Measurements from ENCODE around the gene UMAD1.

UMAD1 gene

DNA sequence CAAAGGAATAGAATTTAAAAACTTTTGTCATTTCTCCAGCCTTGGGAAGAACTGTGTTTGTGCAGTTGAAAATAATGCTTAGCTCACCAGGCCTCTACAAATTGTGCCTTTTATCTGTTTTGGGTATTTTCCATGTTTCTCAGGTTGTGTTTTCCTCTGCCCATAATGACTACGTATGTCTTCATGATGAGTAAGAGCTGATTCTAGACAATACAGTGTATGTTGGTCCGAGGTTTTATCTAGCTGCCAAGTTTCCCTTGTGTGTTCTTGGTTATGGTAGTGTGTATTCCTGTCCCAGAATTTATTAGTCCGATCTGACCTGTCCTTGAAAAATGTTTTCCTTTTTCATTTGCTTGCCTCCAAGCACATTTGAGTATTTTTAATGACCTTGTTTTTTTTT lies 244.3 kb downstream of the UMAD1 start:
- H3K4me1 ChIP-seq (ENCODE audit: control insufficient read depth, insufficient read depth, low read depth, low read length) = no peaks in the 10 kb centered on the region
- H3K79me1 ChIP-seq (replicated peaks; ENCODE audit: low read length, poor library complexity, severe bottlenecking) = no peaks in the 10 kb centered on the region
- H3K27me3 ChIP-seq (ENCODE audit: control insufficient read depth in 1 of 2, insufficient read depth in 1 of 2, low read length in 2 of 2) = no peaks in the 10 kb centered on the region
- no peak overlapping the region for H2BK12ac ChIP-seq (ENCODE audit: low read length in 2 of 2)
- no peak overlapping the region for H3K4me3 ChIP-seq (ENCODE audit: insufficient read depth in 1 of 2, low read depth in 1 of 2, low read length in 2 of 2)
- H3K14ac ChIP-seq (ENCODE audit: low read length in 2 of 2) = no peak overlapping the region
- H3K9me3 ChIP-seq (ENCODE audit: control insufficient read depth, low read length) = no peaks in the 10 kb centered on the region
- no peaks in the 10 kb centered on the region for H3K36me3 ChIP-seq (ENCODE audit: control insufficient read depth in 1 of 2, insufficient read depth in 2 of 2, low read depth in 1 of 2, low read length in 2 of 2)
- no peak overlapping the region for H2BK5ac ChIP-seq (ENCODE audit: low read depth, low read length, poor library complexity, severe bottlenecking)
- H3K27ac ChIP-seq (ENCODE audit: low read length, poor library complexity, severe bottlenecking) = no peak overlapping the region
- H2AFZ ChIP-seq (ENCODE audit: low read depth, low read length) = no peak overlapping the region
- no peak overlapping the region for H3K4me2 ChIP-seq (ENCODE audit: low read length, poor library complexity, severe bottlenecking)
- no peak overlapping the region for H4K8ac ChIP-seq (ENCODE audit: low read length)
- H4K91ac ChIP-seq (ENCODE audit: low read length) = no peak overlapping the region
- H2AK5ac ChIP-seq (ENCODE audit: low read length, severe bottlenecking) = no peak overlapping the region
- no peak overlapping the region for H3K4ac ChIP-seq (ENCODE audit: low read depth in 1 of 2, low read length in 2 of 2)
- no peak overlapping the region for H3K18ac ChIP-seq (ENCODE audit: low read depth in 1 of 2, low read length in 2 of 2)
- no peak overlapping the region for H3K23ac ChIP-seq (ENCODE audit: low read length in 2 of 2)
- 78% methylated on average over 2 of the region's 3 CpGs for WGBS
- no peak for DNase-seq
- no peak overlapping the region for H3K9ac ChIP-seq (ENCODE audit: low read length)
- no peak overlapping the region for H2BK15ac ChIP-seq (ENCODE audit: low read depth, poor library complexity, severe bottlenecking)
- no peak overlapping the region for H2BK120ac ChIP-seq (ENCODE audit: low read depth, low read length)

GRCh38 chr7:7889791-7890568 lies 249.4 kb downstream of the UMAD1 start:
- Histone ChIP-seq H3K27ac (ENCODE audit: low read length, poor library complexity, severe bottlenecking) (no peak overlapping the region), H2BK12ac (ENCODE audit: low read length in 2 of 2) (no peak overlapping the region), H3K18ac (ENCODE audit: low read depth in 1 of 2, low read length in 2 of 2) (no peak overlapping the region), H2AFZ (ENCODE audit: low read depth, low read length) (no peak overlapping the region), H3K4me1 (ENCODE audit: control insufficient read depth, insufficient read depth, low read depth, low read length) (no peaks in the 10 kb centered on the region), H3K14ac (ENCODE audit: low read length in 2 of 2) (no peak overlapping the region), H4K8ac (ENCODE audit: low read length) (no peak overlapping the region), H3K23ac (ENCODE audit: low read length in 2 of 2) (no peak overlapping the region), H3K79me1 (replicated peaks; ENCODE audit: low read length, poor library complexity, severe bottlenecking) (no peaks in the 10 kb centered on the region), H3K9ac (ENCODE audit: low read length) (no peak overlapping the region), H2BK120ac (ENCODE audit: low read depth, low read length) (no peak overlapping the region), H3K36me3 (ENCODE audit: control insufficient read depth in 1 of 2, insufficient read depth in 2 of 2, low read depth in 1 of 2, low read length in 2 of 2) (no peaks in the 10 kb centered on the region), H2AK5ac (ENCODE audit: low read length, severe bottlenecking) (no peak overlapping the region), H3K9me3 (ENCODE audit: control insufficient read depth, low read length) (no peaks in the 10 kb centered on the region), H3K4me2 (ENCODE audit: low read length, poor library complexity, severe bottlenecking) (no peak overlapping the region), H3K4ac (ENCODE audit: low read depth in 1 of 2, low read length in 2 of 2) (no peak overlapping the region), H3K4me3 (ENCODE audit: insufficient read depth in 1 of 2, low read depth in 1 of 2, low read length in 2 of 2) (no peak overlapping the region), H3K27me3 (ENCODE audit: control insufficient read depth in 1 of 2, insufficient read depth in 1 of 2, low read length in 2 of 2) (no peaks in the 10 kb centered on the region), H4K91ac (ENCODE audit: low read length) (no peak overlapping the region), H2BK15ac (ENCODE audit: low read depth, poor library complexity, severe bottlenecking) (no peak overlapping the region), H2BK5ac (ENCODE audit: low read depth, low read length, poor library complexity, severe bottlenecking) (no peak overlapping the region)
- DNase-seq = no peak
- 82% methylated on average over 4 of the region's 5 CpGs for WGBS

GRCh38 chr7:7895004-7895650 lies 254.6 kb downstream of the UMAD1 start:
- Histone ChIP-seq H2BK120ac (ENCODE audit: low read depth, low read length) (no peak overlapping the region), H3K79me1 (replicated peaks; ENCODE audit: low read length, poor library complexity, severe bottlenecking) (no peaks in the 10 kb centered on the region), H2AK5ac (ENCODE audit: low read length, severe bottlenecking) (no peak overlapping the region), H3K23ac (ENCODE audit: low read length in 2 of 2) (no peak overlapping the region), H3K27me3 (ENCODE audit: control insufficient read depth in 1 of 2, insufficient read depth in 1 of 2, low read length in 2 of 2) (no peaks in the 10 kb centered on the region), H3K9ac (ENCODE audit: low read length) (no peak overlapping the region), H3K36me3 (ENCODE audit: control insufficient read depth in 1 of 2, insufficient read depth in 2 of 2, low read depth in 1 of 2, low read length in 2 of 2) (no peaks in the 10 kb centered on the region), H4K8ac (ENCODE audit: low read length) (no peak overlapping the region), H3K18ac (ENCODE audit: low read depth in 1 of 2, low read length in 2 of 2) (no peak overlapping the region), H3K4me1 (ENCODE audit: control insufficient read depth, insufficient read depth, low read depth, low read length) (no peaks in the 10 kb centered on the region), H2BK15ac (ENCODE audit: low read depth, poor library complexity, severe bottlenecking) (no peak overlapping the region), H2BK12ac (ENCODE audit: low read length in 2 of 2) (no peak overlapping the region), H3K4me3 (ENCODE audit: insufficient read depth in 1 of 2, low read depth in 1 of 2, low read length in 2 of 2) (no peak overlapping the region), H4K91ac (ENCODE audit: low read length) (no peak overlapping the region), H2BK5ac (ENCODE audit: low read depth, low read length, poor library complexity, severe bottlenecking) (no peak overlapping the region), H3K9me3 (ENCODE audit: control insufficient read depth, low read length) (no peaks in the 10 kb centered on the region), H3K4ac (ENCODE audit: low read depth in 1 of 2, low read length in 2 of 2) (no peak overlapping the region), H3K4me2 (ENCODE audit: low read length, poor library complexity, severe bottlenecking) (no peak overlapping the region), H3K27ac (ENCODE audit: low read length, poor library complexity, severe bottlenecking) (no peak overlapping the region), H2AFZ (ENCODE audit: low read depth, low read length) (no peak overlapping the region), H3K14ac (ENCODE audit: low read length in 2 of 2) (no peak overlapping the region)
- WGBS = 91% methylated on average over 2 of the region's 7 CpGs
- no peak for DNase-seq

DNA sequence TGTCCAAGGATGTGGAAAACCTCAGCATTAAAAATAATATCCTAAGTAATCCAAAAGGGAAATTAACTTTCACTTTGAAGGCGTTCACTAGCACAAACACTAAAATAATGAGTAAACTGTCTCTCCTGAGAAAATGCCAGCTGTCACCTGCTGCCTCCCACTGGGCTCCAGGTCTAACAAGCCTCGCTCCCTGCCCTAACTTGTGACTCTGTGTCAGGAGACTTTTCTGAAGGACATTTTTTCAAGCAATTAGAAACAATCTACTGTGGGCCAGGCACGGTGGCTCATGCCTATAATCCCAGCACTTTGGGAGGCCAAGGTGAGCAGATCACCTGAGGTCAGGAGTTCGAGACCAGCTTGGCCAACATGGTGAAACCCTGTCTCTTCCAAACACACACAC lies 255.2 kb downstream of the UMAD1 start:
- no peak overlapping the region for H4K8ac ChIP-seq (ENCODE audit: low read length)

More for the DNA sequence above, 255.2 kb downstream of the UMAD1 start:
- no peak overlapping the region for H2BK15ac ChIP-seq (ENCODE audit: low read depth, poor library complexity, severe bottlenecking)
- H3K9me3 ChIP-seq (ENCODE audit: control insufficient read depth, low read length) = no peaks in the 10 kb centered on the region
- H2AK5ac ChIP-seq (ENCODE audit: low read length, severe bottlenecking) = no peak overlapping the region
- no peak overlapping the region for H2BK12ac ChIP-seq (ENCODE audit: low read length in 2 of 2)
- no peaks in the 10 kb centered on the region for H3K36me3 ChIP-seq (ENCODE audit: control insufficient read depth in 1 of 2, insufficient read depth in 2 of 2, low read depth in 1 of 2, low read length in 2 of 2)
- no peak overlapping the region for H3K23ac ChIP-seq (ENCODE audit: low read length in 2 of 2)
- no peak overlapping the region for H2BK5ac ChIP-seq (ENCODE audit: low read depth, low read length, poor library complexity, severe bottlenecking)
- no peak overlapping the region for H3K4me3 ChIP-seq (ENCODE audit: insufficient read depth in 1 of 2, low read depth in 1 of 2, low read length in 2 of 2)
- 95% methylated on average over 4 of the region's 4 CpGs for WGBS
- H3K27ac ChIP-seq (ENCODE audit: low read length, poor library complexity, severe bottlenecking) = no peak overlapping the region
- H3K4me2 ChIP-seq (ENCODE audit: low read length, poor library complexity, severe bottlenecking) = no peak overlapping the region
- H3K4me1 ChIP-seq (ENCODE audit: control insufficient read depth, insufficient read depth, low read depth, low read length) = no peaks in the 10 kb centered on the region
- no peak for DNase-seq
- no peak overlapping the region for H3K14ac ChIP-seq (ENCODE audit: low read length in 2 of 2)
- no peak overlapping the region for H3K9ac ChIP-seq (ENCODE audit: low read length)
- no peaks in the 10 kb centered on the region for H3K79me1 ChIP-seq (replicated peaks; ENCODE audit: low read length, poor library complexity, severe bottlenecking)
- no peaks in the 10 kb centered on the region for H3K27me3 ChIP-seq (ENCODE audit: control insufficient read depth in 1 of 2, insufficient read depth in 1 of 2, low read length in 2 of 2)
- no peak overlapping the region for H2BK120ac ChIP-seq (ENCODE audit: low read depth, low read length)
- H2AFZ ChIP-seq (ENCODE audit: low read depth, low read length) = no peak overlapping the region
- H3K4ac ChIP-seq (ENCODE audit: low read depth in 1 of 2, low read length in 2 of 2) = no peak overlapping the region
- H4K91ac ChIP-seq (ENCODE audit: low read length) = no peak overlapping the region
- H3K18ac ChIP-seq (ENCODE audit: low read depth in 1 of 2, low read length in 2 of 2) = no peak overlapping the region

Measured in mesenchymal stem cell (in vitro differentiated cells and primary cell).